ENCODE results near the gene ZFYVE1. TPM values are rescaled to one million over a fixed set of nuclear protein-coding genes. Genes with fewer than 3 reads are reported as not detected.
A peak's percentile ranks its signal among the peaks of the same experiment; 100 is the strongest.

Gene ZFYVE1, protein sequence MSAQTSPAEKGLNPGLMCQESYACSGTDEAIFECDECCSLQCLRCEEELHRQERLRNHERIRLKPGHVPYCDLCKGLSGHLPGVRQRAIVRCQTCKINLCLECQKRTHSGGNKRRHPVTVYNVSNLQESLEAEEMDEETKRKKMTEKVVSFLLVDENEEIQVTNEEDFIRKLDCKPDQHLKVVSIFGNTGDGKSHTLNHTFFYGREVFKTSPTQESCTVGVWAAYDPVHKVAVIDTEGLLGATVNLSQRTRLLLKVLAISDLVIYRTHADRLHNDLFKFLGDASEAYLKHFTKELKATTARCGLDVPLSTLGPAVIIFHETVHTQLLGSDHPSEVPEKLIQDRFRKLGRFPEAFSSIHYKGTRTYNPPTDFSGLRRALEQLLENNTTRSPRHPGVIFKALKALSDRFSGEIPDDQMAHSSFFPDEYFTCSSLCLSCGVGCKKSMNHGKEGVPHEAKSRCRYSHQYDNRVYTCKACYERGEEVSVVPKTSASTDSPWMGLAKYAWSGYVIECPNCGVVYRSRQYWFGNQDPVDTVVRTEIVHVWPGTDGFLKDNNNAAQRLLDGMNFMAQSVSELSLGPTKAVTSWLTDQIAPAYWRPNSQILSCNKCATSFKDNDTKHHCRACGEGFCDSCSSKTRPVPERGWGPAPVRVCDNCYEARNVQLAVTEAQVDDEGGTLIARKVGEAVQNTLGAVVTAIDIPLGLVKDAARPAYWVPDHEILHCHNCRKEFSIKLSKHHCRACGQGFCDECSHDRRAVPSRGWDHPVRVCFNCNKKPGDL
- 14.4 TPM for total RNA-seq
- long read RNA-seq, full-length matches to known transcripts, result 10 of 23 reads
- long read RNA-seq, partial matches to known transcripts, result 10 of 23 reads
- long read RNA-seq, other reads (novel, unspliced or antisense), result 3 of 23 reads

DNA sequence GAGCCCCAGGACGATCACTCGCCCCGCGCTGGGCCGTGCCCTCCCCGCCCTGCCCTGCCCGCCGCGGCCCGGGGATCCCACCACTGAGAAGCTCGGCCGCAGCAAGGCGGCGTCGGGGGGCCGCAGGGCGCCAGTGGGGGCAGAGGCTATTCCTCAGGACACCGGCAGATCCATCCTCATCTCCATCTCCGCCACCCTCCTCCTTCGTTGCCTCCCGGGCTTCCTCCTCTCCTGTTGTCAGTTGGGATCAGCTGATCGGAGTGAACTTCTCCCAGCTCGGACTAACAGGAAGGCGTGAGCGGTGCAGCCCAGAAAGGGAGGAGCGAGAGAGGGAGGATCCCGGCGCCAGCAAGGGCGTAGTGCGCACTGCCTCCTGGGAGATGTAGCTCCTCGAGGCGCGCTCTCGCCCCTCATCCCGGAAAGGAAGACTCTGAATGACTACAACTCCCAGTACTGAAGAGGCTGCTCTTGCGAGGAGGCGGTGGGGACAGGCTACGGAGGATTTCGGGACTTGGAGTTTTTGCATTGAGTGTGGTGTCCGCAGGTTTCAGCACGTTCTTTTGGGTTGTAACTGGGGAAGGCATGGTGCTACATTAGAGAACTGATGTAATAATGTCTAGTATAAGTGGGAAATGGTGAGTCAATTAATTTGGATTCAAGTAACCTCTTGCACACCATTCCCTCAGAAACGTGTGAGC lies at the start of gene ZFYVE1:
Gene ZFYVE1 (minus strand): TSS at position 262 of the 698 bp plus-strand sequence. CDS start 2,598 bp downstream, outside the sequence.
- Histone ChIP-seq H3K4me3 (peak within 1 kb of the TSS; percentile 77), H3K27me3 (ENCODE audit: low read depth) (no peaks in the 10 kb centered on the region), H3K36me3 (peaks cover 21% of the 10 kb centered on the region), H3K4me1 (peaks cover 46% of the 10 kb centered on the region), H3K27ac (replicated peaks) (peak within 1 kb of the TSS; percentile 85), H3K9me3 (replicated peaks) (no peaks in the 10 kb centered on the region)
- peak; percentile 97 for DNase-seq
- TF ChIP-seq, protein P1, sequence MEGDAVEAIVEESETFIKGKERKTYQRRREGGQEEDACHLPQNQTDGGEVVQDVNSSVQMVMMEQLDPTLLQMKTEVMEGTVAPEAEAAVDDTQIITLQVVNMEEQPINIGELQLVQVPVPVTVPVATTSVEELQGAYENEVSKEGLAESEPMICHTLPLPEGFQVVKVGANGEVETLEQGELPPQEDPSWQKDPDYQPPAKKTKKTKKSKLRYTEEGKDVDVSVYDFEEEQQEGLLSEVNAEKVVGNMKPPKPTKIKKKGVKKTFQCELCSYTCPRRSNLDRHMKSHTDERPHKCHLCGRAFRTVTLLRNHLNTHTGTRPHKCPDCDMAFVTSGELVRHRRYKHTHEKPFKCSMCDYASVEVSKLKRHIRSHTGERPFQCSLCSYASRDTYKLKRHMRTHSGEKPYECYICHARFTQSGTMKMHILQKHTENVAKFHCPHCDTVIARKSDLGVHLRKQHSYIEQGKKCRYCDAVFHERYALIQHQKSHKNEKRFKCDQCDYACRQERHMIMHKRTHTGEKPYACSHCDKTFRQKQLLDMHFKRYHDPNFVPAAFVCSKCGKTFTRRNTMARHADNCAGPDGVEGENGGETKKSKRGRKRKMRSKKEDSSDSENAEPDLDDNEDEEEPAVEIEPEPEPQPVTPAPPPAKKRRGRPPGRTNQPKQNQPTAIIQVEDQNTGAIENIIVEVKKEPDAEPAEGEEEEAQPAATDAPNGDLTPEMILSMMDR (IDR thresholded peaks at IDR 0.05; ENCODE audit: borderline replicate concordance), result no peak
- intact Hi-C loops (cut with micrococcal nuclease), result no loop called here

DNA sequence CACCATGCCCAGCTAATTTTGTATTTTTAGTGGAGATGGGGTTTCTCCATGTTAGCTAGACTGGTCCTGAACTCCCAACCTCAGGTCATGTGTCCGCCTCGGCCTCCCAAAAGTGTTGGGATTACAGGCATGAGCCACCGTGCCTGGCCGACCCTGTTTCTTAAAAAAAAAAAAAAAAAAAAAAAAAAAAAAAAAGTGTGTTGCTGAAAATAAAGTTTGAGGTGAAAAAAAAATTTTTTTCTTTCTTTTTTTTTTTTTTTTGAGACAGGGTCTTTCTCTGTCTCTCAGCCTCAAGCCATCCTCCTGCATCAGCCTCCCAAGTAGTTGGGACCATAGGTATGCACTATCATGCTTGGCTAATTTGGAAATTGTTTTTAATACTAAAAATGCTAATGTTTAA lies 42.7 kb upstream of the ZFYVE1 start:
- peaks cover 17% of the 10 kb centered on the region for H3K4me1 ChIP-seq
- no peaks in the 10 kb centered on the region for H3K9me3 ChIP-seq (replicated peaks)
- peaks cover 34% of the 10 kb centered on the region for H3K36me3 ChIP-seq
- intact Hi-C loops (cut with micrococcal nuclease), result no loop called here
- no peak overlapping the region for H3K27ac ChIP-seq (replicated peaks)
- no peak for DNase-seq
- no peak overlapping the region for H3K4me3 ChIP-seq
- no peaks in the 10 kb centered on the region for H3K27me3 ChIP-seq (ENCODE audit: low read depth)
- TF ChIP-seq, protein P1 (IDR thresholded peaks at IDR 0.05; ENCODE audit: borderline replicate concordance), result no peak

GRCh38 chr14:73058922-73059673 lies 32.2 kb upstream of the ZFYVE1 start:
- TF ChIP-seq, protein P1 (IDR thresholded peaks at IDR 0.05; ENCODE audit: borderline replicate concordance), result no peak
- DNase-seq, result peak; percentile 31
- Histone ChIP-seq H3K36me3 (no peaks in the 10 kb centered on the region), H3K27ac (replicated peaks) (peak overlapping the region; percentile 91), H3K4me1 (peaks cover 63% of the 10 kb centered on the region), H3K9me3 (replicated peaks) (no peaks in the 10 kb centered on the region), H3K4me3 (peak overlapping the region; percentile 87), H3K27me3 (ENCODE audit: low read depth) (no peaks in the 10 kb centered on the region)
- intact Hi-C loops (cut with micrococcal nuclease), result no loop called here

DNA sequence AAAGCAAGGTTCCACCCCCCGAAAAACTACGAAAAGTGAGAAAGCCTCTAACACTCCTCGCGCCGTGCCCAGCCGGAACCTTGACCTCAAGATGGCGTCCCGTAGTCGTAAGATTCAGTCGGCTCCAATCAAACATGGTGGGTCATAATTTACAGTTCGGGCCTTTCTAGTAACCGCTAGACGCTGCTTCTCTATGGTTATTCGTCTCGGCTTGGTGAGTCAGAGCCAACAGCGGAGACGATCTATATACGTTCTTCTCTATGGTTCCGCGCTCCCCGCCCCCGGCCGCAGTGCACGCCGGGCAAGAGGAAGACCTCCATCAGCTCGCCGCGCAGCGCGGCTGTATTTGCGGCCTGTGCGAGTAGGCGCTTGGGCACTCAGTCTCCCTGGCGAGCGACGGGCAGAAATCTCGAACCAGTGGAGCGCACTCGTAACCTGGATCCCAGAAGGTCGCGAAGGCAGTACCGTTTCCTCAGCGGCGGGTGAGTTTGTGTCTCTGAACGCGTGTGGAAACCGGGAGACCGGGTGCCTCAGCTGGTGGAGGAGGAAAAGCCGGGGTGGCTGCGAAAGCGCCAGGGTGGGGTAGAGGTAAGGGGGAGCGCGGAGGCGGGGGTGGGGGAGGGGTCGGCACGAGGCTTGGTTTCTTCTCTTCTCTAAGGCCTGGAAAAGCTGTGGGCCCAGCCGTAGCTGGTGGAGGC lies 31.5 kb upstream of the ZFYVE1 start, which contains the start of gene RBM25:
Gene RBM25 (plus strand): TSS at position 311 of the 698 bp plus-strand sequence. CDS start 13,108 bp downstream, outside the sequence.
- H3K36me3 ChIP-seq, result no peaks in the 10 kb centered on the region
- intact Hi-C loops (cut with micrococcal nuclease), result no loop called here

More for the DNA sequence above, 31.5 kb upstream of the ZFYVE1 start, which contains the start of gene RBM25:
- Histone ChIP-seq H3K9me3 (replicated peaks) (no peaks in the 10 kb centered on the region), H3K27me3 (ENCODE audit: low read depth) (no peaks in the 10 kb centered on the region), H3K27ac (replicated peaks) (peak within 1 kb of the TSS; percentile 91), H3K4me3 (peak within 1 kb of the TSS; percentile 87), H3K4me1 (peaks cover 55% of the 10 kb centered on the region)
- TF ChIP-seq, protein P1 (IDR thresholded peaks at IDR 0.05; ENCODE audit: borderline replicate concordance), result no peak
- peak; percentile 95 for DNase-seq
